PC-9 (cell line): ENCODE measurements around the gene AADAC. TPM values are rescaled to one million over a fixed set of nuclear protein-coding genes. Genes with fewer than 3 reads are reported as not detected.
"Not testable (repeated sequence)": the region's sequence is repeated elsewhere in the genome, so short reads cannot be mapped to it uniquely, and the experiment has no call there.

ENCODE experiments used
- BruUV-seq: library from RNA; stranded (reverse); fragments of 400-500 nt; replicated peaks from 2 replicates; lab custom pipeline; 2021; lab: Mats Ljungman, UMichigan
- CTCF ChIA-PET: fragments of 300-600 bp; sonication (Branson Sonifier 250); formaldehyde crosslinking; loops from one replicate; lab custom pipeline; 2022; ENCODE audit warnings: antibody characterized with exemption; lab: Charles Lee
- POLR2A ChIA-PET: fragments of 300-600 bp; sonication (Branson Sonifier 250); formaldehyde crosslinking; loops from one replicate; lab custom pipeline; 2022; ENCODE audit warnings: antibody characterized with exemption; ENCODE audit not compliant: unreplicated experiment; lab: Charles Lee
- DNase-seq, 2 experiments: peaks; one replicate each; pipeline versions ENCODE4 v3.0.0 to v3.0.0-alpha.2; 2015 to 2022; ENCODE audit warnings: mixed read lengths in 1 of 2
- H2AFZ ChIP-seq: fragments of 200-600 bp; sonication (generic); 2 replicates; pipeline ENCODE4 v1.8.1; 2017; ENCODE audit warnings: antibody characterized with exemption
- H3F3A ChIP-seq: fragments of 200-600 bp; sonication (generic); 2 replicates; pipeline ENCODE4 v1.8.1; 2017; ENCODE audit warnings: antibody characterized with exemption, mild to moderate bottlenecking, low read depth; ENCODE audit not compliant: insufficient read depth
- H3K27ac ChIP-seq: fragments of 200-600 bp; sonication (generic); 2 replicates; pipeline ENCODE4 v1.6.1; 2016; ENCODE audit warnings: mixed run types
- H3K27me3 ChIP-seq: fragments of 200-600 bp; sonication (generic); 2 replicates; pipeline ENCODE4 v1.6.1; 2016; ENCODE audit warnings: low read depth, mixed run types; ENCODE audit not compliant: insufficient read depth
- H3K36me3 ChIP-seq: fragments of 200-600 bp; sonication (generic); 2 replicates; pipeline ENCODE4 v1.6.1; 2016; ENCODE audit warnings: low read depth, mixed run types
- H3K4me1 ChIP-seq: fragments of 200-600 bp; sonication (generic); replicated peaks from 2 replicates; pipeline ENCODE4 v1.6.1; 2016; ENCODE audit warnings: mixed run types; ENCODE audit not compliant: insufficient read depth
- H3K4me2 ChIP-seq: fragments of 200-600 bp; sonication (generic); 2 replicates; pipeline ENCODE4 v1.6.1; 2017; ENCODE audit warnings: mixed run types
- H3K4me3 ChIP-seq: fragments of 200-600 bp; sonication (generic); 2 replicates; pipeline ENCODE4 v1.6.1; 2016; ENCODE audit warnings: mixed run types
- H3K79me2 ChIP-seq: fragments of 200-600 bp; sonication (generic); 2 replicates; pipeline ENCODE4 v1.6.1; 2017; ENCODE audit warnings: low read depth, mixed run types
- H3K9me2 ChIP-seq: fragments of 200-600 bp; sonication (generic); 2 replicates; pipeline ENCODE4 v1.8.1; 2017; ENCODE audit warnings: mild to moderate bottlenecking; ENCODE audit not compliant: insufficient read depth
- H3K9me3 ChIP-seq: fragments of 200-600 bp; sonication (generic); 2 replicates; pipeline ENCODE4 v1.8.1; 2016; ENCODE audit warnings: low read depth; ENCODE audit not compliant: insufficient read depth
- H4K20me1 ChIP-seq: fragments of 200-600 bp; sonication (generic); 2 replicates; pipeline ENCODE4 v1.8.1; 2017; ENCODE audit not compliant: insufficient read depth
- CTCF ChIP-seq: fragments of 200-600 bp; sonication (generic); conservative IDR thresholded peaks from 2 replicates; pipeline ENCODE4 v1.6.1; 2017; ENCODE audit warnings: mixed run types, antibody characterized with exemption, mild to moderate bottlenecking, moderate library complexity
- EZH2 ChIP-seq: fragments of 200-600 bp; sonication (generic); IDR thresholded peaks from 2 replicates; pipeline ENCODE4 v1.8.0; 2017; ENCODE audit warnings: antibody characterized with exemption, low read depth
- intact Hi-C: fragments of 100-400 bp; cut with micrococcal nuclease; formaldehyde crosslinking; loops from one replicate; pipeline ENCODE4 v1.10.0; 2022; ENCODE audit not compliant: unreplicated experiment
- total RNA-seq: library from RNA; stranded (reverse); gene quantifications from 2 replicates; pipeline ENCODE4 v1.2.3, GENCODE V29; 2021

Gene AADAC
- total RNA-seq, 1 experiment from 2014 or later, result 4.7 TPM

GRCh38 chr3:151845306-151845905 lies 31.5 kb downstream of the AADAC start:
- H3K36me3 ChIP-seq, result no peaks in the 10 kb centered on the region
- H3F3A ChIP-seq, result no peaks in the 10 kb centered on the region
- H3K79me2 ChIP-seq, result no peaks in the 10 kb centered on the region
- ChIA-PET CTCF (no interaction called here), POLR2A (no interaction called here)
- H3K4me1 ChIP-seq, result no peaks in the 10 kb centered on the region
- no peak for DNase-seq
- BruUV-seq, result no TSS peak
- no peaks in the 10 kb centered on the region for H4K20me1 ChIP-seq
- H3K27me3 ChIP-seq, result no peaks in the 10 kb centered on the region
- intact Hi-C loops, result no loop called here
- H3K9me2 ChIP-seq, result no peaks in the 10 kb centered on the region; the same call in 1 of the 2 replicates
- H3K4me3 ChIP-seq, result no peak overlapping the region
- TF ChIP-seq CTCF (no peak), EZH2 (no peak)
- H3K4me2 ChIP-seq, result no peak overlapping the region
- no peaks in the 10 kb centered on the region for H3K9me3 ChIP-seq
- no peak overlapping the region for H3K27ac ChIP-seq
- 0 out of 2 replicates have a peak overlapping the region, but pooled peaks have one; percentile 67 for H2AFZ ChIP-seq

GRCh38 chr3:151850065-151850464 lies 36.1 kb downstream of the AADAC start:
- BruUV-seq, H2AFZ ChIP-seq, H3K9me3 ChIP-seq, H3K27me3 ChIP-seq, POLR2A ChIA-PET, H3K36me3 ChIP-seq, H3K79me2 ChIP-seq, DNase-seq, H3K9me2 ChIP-seq, H3K4me1 ChIP-seq, CTCF ChIA-PET, H3F3A ChIP-seq, H3K4me2 ChIP-seq, intact Hi-C loops, H3K4me3 ChIP-seq, H3K27ac ChIP-seq, H4K20me1 ChIP-seq: not testable (repeated sequence)

GRCh38 chr3:151852074-151852811 lies 38.3 kb downstream of the AADAC start:
- Histone ChIP-seq H2AFZ (no peak overlapping the region), H3F3A (no peaks in the 10 kb centered on the region), H3K9me2 (no peaks in the 10 kb centered on the region; the same call in 1 of the 2 replicates), H3K4me2 (no peak overlapping the region), H3K79me2 (no peaks in the 10 kb centered on the region), H3K4me3 (no peak overlapping the region), H3K36me3 (no peaks in the 10 kb centered on the region), H3K4me1 (no peaks in the 10 kb centered on the region), H4K20me1 (no peaks in the 10 kb centered on the region), H3K27ac (no peak overlapping the region), H3K27me3 (no peaks in the 10 kb centered on the region), H3K9me3 (no peaks in the 10 kb centered on the region)
- ChIA-PET CTCF (no interaction called here), POLR2A (no interaction called here)
- TF ChIP-seq EZH2 (no peak), CTCF (no peak)
- no TSS peak for BruUV-seq
- no peak for DNase-seq
- intact Hi-C loops, result no loop called here
